Neural cell (in vitro differentiated cells): ENCODE data around the gene LSM3. TPM values are rescaled to one million over a fixed set of nuclear protein-coding genes. Genes with fewer than 3 reads are reported as not detected.

Source experiments
- H2AFZ ChIP-seq: fragments of 200-600, 300-800 bp; sonication (generic), shearing (Covaris generic); 2 replicates; pipeline ENCODE4 v1.6.0; 2014; ENCODE audit warnings: low read depth, mild to moderate bottlenecking, antibody characterized with exemption, low read length, moderate library complexity
- H3F3A ChIP-seq: fragments of 200-600 bp; shearing (Covaris generic); 2 replicates; pipeline ENCODE4 v1.6.1; 2016; ENCODE audit warnings: mild to moderate bottlenecking, moderate library complexity, mixed read lengths, antibody characterized with exemption, low read length; ENCODE audit not compliant: insufficient read depth, poor library complexity, severe bottlenecking
- H3K27ac ChIP-seq: fragments of 200-600, 300-800 bp; sonication (generic), shearing (Covaris generic); 2 replicates; pipeline ENCODE4 v1.5.1; 2014; ENCODE audit warnings: mild to moderate bottlenecking, low read length, moderate library complexity
- H3K27me3 ChIP-seq: fragments of 300-800, 200-600 bp; sonication (generic), shearing (Covaris generic); 2 replicates; pipeline ENCODE4 v1.6.0; 2014; ENCODE audit warnings: mild to moderate bottlenecking, low read depth, low read length, moderate library complexity; ENCODE audit not compliant: insufficient read depth
- H3K36me3 ChIP-seq: fragments of 300-800, 200-600 bp; sonication (generic), shearing (Covaris generic); 2 replicates; pipeline ENCODE4 v1.5.1; 2014; ENCODE audit warnings: mild to moderate bottlenecking, antibody characterized with exemption, low read length, moderate library complexity; ENCODE audit not compliant: insufficient read depth
- H3K4me2 ChIP-seq: fragments of 300-800, 200-600 bp; sonication (generic), shearing (Covaris generic); 2 replicates; pipeline ENCODE4 v1.6.0; 2014; ENCODE audit warnings: mild to moderate bottlenecking, low read length
- H3K4me3 ChIP-seq: fragments of 300-800, 200-600 bp; sonication (generic), shearing (Covaris generic); 2 replicates; pipeline ENCODE4 v1.5.1; 2014; ENCODE audit warnings: mild to moderate bottlenecking, low read length, moderate library complexity
- H3K79me2 ChIP-seq: fragments of 200-600 bp; shearing (Covaris generic); replicated peaks from 2 replicates; pipeline ENCODE4 v1.6.0; 2014; ENCODE audit warnings: mild to moderate bottlenecking, low read length, moderate library complexity; ENCODE audit not compliant: insufficient read depth
- H3K9ac ChIP-seq: fragments of 300-800, 200-600 bp; sonication (generic), shearing (Covaris generic); 2 replicates; pipeline ENCODE4 v1.6.1; 2016; ENCODE audit warnings: mild to moderate bottlenecking, low read length, mixed read lengths
- H3K9me2 ChIP-seq: fragments of 200-600 bp; shearing (Covaris generic); 2 replicates; pipeline ENCODE4 v1.6.1; 2016; ENCODE audit warnings: mild to moderate bottlenecking, low read length, mixed read lengths; ENCODE audit not compliant: insufficient read depth
- H3K9me3 ChIP-seq: fragments of 200-600, 300-800 bp; sonication (generic), shearing (Covaris generic); 2 replicates; pipeline ENCODE4 v1.6.1; 2016; ENCODE audit warnings: mild to moderate bottlenecking, mixed run types, low read length, moderate library complexity, mixed read lengths
- H4K20me1 ChIP-seq: fragments of 200-600 bp; shearing (Covaris generic); 2 replicates; pipeline ENCODE4 v1.6.1; 2016; ENCODE audit warnings: mild to moderate bottlenecking, mixed run types; ENCODE audit not compliant: insufficient read depth
- CTCF ChIP-seq: fragments of 450-650 bp; IDR thresholded peaks from 2 replicates; pipeline ENCODE4 v1.5.1; 2014; ENCODE audit warnings: antibody characterized with exemption, mild to moderate bottlenecking, moderate library complexity; ENCODE audit not compliant: poor library complexity, severe bottlenecking
- EP300 ChIP-seq: fragments of 450-650 bp; conservative IDR thresholded peaks from 2 replicates; pipeline ENCODE4 v1.6.1; 2014; ENCODE audit warnings: antibody characterized with exemption, mild to moderate bottlenecking, moderate library complexity; ENCODE audit not compliant: poor library complexity, severe bottlenecking
- EZH2 ChIP-seq: fragments of 200-600, 300-800 bp; shearing (Covaris generic), sonication (generic); IDR thresholded peaks from 2 replicates; pipeline ENCODE4 v1.6.1; 2014; ENCODE audit warnings: antibody characterized with exemption, low read length, borderline replicate concordance, mild to moderate bottlenecking; ENCODE audit not compliant: insufficient read depth, poor library complexity, severe bottlenecking
- MXI1 ChIP-seq: fragments of 450-650 bp; conservative IDR thresholded peaks from 2 replicates; pipeline ENCODE4 v1.6.1; 2014; ENCODE audit warnings: antibody characterized with exemption, mild to moderate bottlenecking; ENCODE audit not compliant: poor library complexity, severe bottlenecking
- POLR2AphosphoS5 ChIP-seq: IDR thresholded peaks from 2 replicates; pipeline ENCODE4 v1.6.1; 2012
- RAD21 ChIP-seq: fragments of 450-650 bp; conservative IDR thresholded peaks from 2 replicates; pipeline ENCODE4 v1.6.1; 2014; ENCODE audit warnings: antibody characterized with exemption, mild to moderate bottlenecking, moderate library complexity
- REST ChIP-seq: IDR thresholded peaks from 2 replicates; pipeline ENCODE4 v1.6.1; 2012; ENCODE audit warnings: borderline replicate concordance
- SMC3 ChIP-seq: fragments of 450-650 bp; conservative IDR thresholded peaks from 2 replicates; pipeline ENCODE4 v1.6.1; 2014; ENCODE audit warnings: antibody characterized with exemption, mild to moderate bottlenecking, moderate library complexity; ENCODE audit not compliant: poor library complexity
- TAF1 ChIP-seq: IDR thresholded peaks from 2 replicates; pipeline ENCODE4 v1.6.1; 2012; ENCODE audit warnings: low read depth
- polyA plus RNA-seq: library from polyadenylated mRNA; depleted of rRNA; stranded (reverse); fragments of >200 nt; gene quantifications from 2 replicates; pipeline ENCODE4 v1.2.3, GENCODE V29; 2014

LSM3 gene
- polyA plus RNA-seq, 1 donor from 2014 or later: 29.6 TPM

- H3K27me3 ChIP-seq: no peaks in the 10 kb centered on the region
- TF ChIP-seq TAF1: no peak
- TF ChIP-seq EZH2: no peak
- TF ChIP-seq SMC3: no peak
- TF ChIP-seq REST: no peak
- no peak for TF ChIP-seq MXI1
- TF ChIP-seq POLR2AphosphoS5: no peak
- no peak for TF ChIP-seq RAD21
- TF ChIP-seq EP300: no peak
- TF ChIP-seq CTCF: no peak
- H3K9me2 ChIP-seq: no peaks in the 10 kb centered on the region
- H3K4me2 ChIP-seq: no peak overlapping the region
- H4K20me1 ChIP-seq: no peaks in the 10 kb centered on the region
- no peak overlapping the region for H2AFZ ChIP-seq
- H3F3A ChIP-seq: no peaks in the 10 kb centered on the region
- no peaks in the 10 kb centered on the region for H3K9me3 ChIP-seq
- H3K27ac ChIP-seq: no peak overlapping the region
- H3K79me2 ChIP-seq: no peaks in the 10 kb centered on the region
- no peak overlapping the region for H3K9ac ChIP-seq
- H3K4me3 ChIP-seq: no peak overlapping the region
- peaks cover 11% of the 10 kb centered on the region for H3K36me3 ChIP-seq
These were observed 41.6 kb upstream of the LSM3 start for GRCh38 chr3:14137004-14137403.

DNA sequence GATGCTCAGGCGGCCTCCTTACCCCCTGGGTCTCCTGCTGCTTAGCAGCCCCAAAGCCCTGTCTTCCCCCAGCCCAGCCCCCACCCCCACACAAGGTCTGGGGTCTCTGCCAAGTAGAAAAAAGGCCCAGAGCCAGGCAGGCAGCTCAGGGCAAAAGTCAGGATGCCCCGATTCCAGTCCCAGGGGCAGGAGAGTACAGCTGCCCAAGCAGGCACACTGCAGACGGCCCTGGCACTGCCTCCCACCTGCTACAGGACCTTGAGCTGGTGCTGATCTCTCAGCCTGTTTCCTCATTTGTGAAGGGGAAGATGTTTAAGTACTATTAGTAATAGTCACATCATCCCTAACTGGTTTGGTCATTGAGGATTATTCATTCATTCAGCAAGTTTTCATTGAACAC, 41.2 kb upstream of the LSM3 start:
- H3K9me2 ChIP-seq: no peaks in the 10 kb centered on the region
- H3K79me2 ChIP-seq: no peaks in the 10 kb centered on the region
- H3K27me3 ChIP-seq: no peaks in the 10 kb centered on the region
- no peak overlapping the region for H3K9ac ChIP-seq
- no peaks in the 10 kb centered on the region for H4K20me1 ChIP-seq
- no peaks in the 10 kb centered on the region for H3F3A ChIP-seq
- peaks cover 11% of the 10 kb centered on the region for H3K36me3 ChIP-seq
- no peak overlapping the region for H3K4me3 ChIP-seq
- TF ChIP-seq CTCF: no peak
- no peak for TF ChIP-seq EP300
- no peak for TF ChIP-seq RAD21
- TF ChIP-seq MXI1: no peak
- TF ChIP-seq POLR2AphosphoS5: no peak
- TF ChIP-seq SMC3: no peak
- no peak for TF ChIP-seq REST
- no peak for TF ChIP-seq TAF1
- TF ChIP-seq EZH2: no peak
- no peaks in the 10 kb centered on the region for H3K9me3 ChIP-seq
- H2AFZ ChIP-seq: no peak overlapping the region
- H3K27ac ChIP-seq: no peak overlapping the region
- H3K4me2 ChIP-seq: no peak overlapping the region
